ENCODE data around the gene FAM110C.
"Not testable (repeated sequence)": the region's sequence is repeated elsewhere in the genome, so short reads cannot be mapped to it uniquely, and the experiment has no call there.

FAM110C gene, protein sequence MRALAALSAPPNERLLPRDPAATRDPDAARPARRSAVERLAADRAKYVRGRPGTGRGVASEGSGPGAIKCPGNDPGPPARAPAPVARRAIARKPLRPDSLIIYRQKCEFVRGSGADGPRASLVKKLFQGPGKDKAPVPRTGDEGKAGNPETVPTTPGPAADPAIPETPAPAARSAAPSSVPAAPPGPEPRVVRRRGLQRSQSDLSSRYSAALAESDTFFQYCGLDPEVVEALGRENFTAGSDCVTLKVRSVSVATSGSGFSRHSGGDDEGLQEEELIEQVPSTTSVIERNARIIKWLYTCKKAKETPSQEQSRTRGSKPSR

DNA sequence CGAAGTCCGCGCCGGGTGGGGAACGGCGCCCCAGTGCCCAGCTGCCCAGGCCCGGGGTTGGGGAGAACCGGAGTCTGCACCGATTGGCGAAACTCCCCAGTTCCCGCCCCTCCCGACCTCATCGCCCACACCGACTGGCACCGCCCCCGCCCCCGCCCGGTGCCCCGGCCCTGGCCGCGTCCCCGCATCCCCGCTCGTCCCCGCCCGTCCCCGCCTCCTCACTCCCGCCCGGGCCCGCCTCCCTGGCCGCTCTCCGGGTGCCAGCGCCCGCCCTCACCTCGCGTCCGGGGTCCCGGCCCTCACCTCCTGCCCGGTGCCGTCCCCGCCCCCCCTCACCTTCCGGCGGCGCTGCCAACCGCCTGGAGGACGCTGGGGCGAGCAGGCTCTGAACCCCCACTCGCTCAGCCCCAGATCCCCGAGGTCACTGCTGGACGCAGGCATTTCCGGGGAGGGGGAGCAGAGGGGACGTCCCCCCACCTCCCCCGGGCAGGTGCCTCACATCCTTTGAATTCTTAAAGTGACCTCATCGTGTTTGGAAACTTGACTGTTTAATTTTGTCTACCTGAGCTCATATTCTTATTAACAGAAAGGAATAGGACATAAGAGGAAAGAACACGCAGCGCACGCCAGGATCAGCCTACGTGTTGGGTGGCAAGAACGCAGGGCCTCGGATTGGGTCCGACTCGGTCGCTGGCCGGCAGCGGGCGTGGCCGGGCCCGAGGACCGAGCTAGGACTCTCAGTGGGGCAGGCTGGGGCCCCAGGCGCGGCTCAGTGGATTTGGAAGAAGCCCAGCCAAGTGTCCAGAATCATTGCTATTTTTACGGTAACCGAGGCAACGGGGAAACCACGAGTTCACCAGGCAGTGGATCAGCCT is at the start of gene FAM110C:
Gene FAM110C, minus strand, starts transcription at position 35 of the 875 bp plus-strand sequence. CDS start 120 bp downstream, outside the sequence.
- peak in 1 of 4 experiments; percentile 28 for DNase-seq

DNA sequence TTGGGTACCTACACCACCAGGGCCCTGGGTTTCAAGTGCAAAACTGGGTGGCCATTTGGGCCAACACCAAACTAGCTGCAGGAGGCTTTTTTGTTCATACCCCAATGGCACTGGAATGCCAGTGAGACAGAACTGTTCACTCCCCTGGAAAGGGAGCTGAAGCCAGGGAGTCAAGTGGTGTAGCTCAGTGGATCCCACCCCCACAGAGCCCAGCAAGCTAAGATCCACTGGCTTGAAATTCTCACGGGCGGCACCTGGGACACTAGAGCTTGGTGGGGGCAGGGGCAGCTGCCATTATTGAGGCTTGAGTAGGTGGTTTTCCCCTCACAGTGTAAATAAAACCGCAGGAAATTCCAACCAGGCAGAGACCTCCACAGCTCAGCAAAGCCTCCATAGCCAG is 46.0 kb upstream of the FAM110C start:
- DNase-seq: no peak

DNA sequence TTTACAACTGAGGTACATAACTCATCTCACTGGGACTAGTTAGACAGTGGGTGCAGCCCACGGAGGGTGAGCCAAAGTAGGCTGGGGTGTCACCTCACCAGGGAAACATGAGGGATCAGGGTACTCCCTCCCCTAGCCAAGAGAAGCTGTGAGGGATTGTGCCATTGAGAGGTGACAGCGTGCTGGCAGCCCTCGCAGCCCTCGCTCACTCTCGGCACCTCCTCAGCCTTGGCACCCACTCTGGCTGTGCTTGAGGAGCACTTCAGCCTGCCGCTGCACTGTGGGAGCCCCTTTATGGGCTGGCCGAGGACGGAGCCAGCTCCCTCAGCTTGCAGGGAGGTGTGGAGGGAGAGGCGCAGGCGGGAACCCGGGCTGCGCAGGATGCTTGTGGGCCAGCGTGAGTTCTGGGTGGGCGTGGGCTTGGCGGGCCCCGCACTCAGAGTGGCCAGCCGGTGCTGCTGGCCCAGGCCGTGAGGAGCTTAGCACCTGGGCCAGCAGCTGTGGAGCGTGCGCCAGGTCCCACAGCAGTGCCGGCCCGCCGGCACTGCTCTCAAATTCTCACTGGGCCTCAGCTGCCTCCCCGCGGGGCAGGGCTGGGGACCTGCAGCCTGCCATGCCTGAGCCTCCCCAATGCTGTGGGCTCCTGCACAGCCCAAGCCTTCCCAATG is 44.5 kb upstream of the FAM110C start:
- no peak for DNase-seq

GRCh38 chr2:85761-86160 is 39.5 kb upstream of the FAM110C start:
- no peak for DNase-seq

- no peak for DNase-seq
These were observed 37.8 kb upstream of the FAM110C start for GRCh38 chr2:84121-84520.

- DNase-seq: no peak
These were observed 34.8 kb upstream of the FAM110C start for GRCh38 chr2:80971-81736.

- no peak for DNase-seq
These were observed 34.1 kb upstream of the FAM110C start for GRCh38 chr2:80378-80777.

DNA sequence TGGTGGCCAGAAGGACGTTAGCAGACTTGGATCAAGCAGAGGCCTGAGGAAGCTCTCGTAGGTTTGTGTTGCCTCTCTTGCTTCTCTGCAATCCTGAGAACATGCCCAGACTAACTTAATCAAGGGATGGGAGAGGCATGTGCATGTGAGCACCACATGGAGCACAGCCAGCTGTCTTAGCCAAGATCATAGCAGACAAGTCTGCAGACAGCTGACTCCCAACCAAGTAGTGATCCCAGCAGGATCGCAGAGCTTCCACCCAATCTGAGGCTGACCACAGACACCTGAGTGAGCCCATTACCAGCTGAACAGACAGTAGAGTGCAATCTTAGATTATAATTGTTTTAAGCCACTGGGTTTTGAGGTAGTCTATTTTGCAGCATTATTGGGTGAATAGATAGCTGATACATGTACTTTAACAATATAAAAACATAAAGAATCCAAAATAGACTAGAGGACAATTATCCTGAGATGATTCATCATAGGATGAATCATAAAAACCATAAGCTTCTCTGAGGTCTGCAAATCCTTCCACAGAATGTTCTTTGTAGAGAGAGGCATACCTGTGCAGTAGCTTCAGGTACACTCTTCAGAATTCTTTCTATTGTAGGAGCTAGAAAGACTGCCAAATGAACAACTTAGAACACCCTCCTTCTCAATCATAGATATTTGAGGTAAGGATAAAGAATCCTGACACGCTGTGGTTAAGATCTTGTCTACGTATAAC is 25.2 kb upstream of the FAM110C start:
- DNase-seq: no peak

DNA sequence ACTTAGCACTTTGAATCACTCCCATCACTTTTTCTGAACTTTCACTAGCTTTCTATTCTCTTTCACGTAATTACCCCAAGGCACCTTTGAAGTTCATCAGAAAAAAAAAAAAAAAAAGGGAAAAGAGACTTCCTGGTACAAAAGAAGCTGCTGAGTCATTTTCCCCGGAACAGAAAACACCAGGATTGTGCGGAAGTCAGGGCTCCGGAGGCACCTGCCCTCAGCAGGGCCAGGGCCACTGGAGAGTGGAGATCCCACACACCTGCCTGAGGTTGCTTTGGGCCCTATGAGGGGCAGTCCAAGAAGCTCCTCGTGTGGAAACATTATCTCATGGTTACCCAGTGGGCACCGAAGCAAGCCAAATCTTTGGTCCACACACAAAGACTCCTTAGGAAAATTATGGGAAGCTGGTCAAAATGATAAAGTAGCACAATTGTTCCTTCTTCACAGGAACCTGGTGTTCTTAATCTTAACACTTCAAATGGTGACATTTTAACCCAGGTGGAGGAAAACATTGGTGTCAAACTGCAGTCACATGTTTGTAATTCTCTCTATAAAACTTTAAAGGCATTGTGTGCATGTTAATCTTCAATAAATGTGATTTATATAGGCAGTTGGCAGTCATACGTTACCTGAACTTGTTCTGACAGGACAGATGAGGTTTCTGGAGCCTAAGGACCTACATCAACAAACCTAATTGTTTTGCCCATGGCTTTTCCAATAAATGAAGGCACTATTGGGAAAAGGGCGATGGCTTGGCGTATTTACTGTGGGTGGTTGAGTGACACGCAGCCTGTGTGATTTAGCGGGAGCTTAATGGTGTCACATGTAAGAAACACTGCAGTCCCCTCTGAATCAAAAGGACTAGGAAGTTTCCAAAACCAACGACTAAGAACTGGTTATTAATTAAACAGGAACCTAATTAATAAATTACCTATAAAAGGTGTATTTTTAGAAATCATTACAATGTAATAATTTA is 23.4 kb upstream of the FAM110C start:
- no peak for DNase-seq

GRCh38 chr2:68637-69036 is 22.3 kb upstream of the FAM110C start:
- DNase-seq: not testable (repeated sequence)

DNA sequence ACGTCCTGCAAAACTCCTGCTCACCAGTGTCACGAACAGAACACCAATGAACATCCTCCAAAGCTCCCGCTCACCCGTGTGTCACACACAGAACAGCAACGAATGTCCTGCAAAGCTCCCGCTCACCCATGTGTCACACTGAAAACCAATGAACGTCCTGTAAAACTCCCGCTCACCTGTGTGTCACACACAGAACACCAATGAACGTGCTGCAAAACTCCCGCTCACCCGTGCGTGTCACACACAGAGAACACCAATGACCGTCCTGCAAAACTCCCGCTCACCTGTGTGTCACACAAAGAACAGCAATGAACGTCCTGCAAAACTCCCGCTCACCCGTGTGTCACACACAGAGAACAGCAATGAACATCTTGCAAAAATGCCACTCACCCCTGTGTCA is 20.5 kb upstream of the FAM110C start:
- DNase-seq: no peak

DNA sequence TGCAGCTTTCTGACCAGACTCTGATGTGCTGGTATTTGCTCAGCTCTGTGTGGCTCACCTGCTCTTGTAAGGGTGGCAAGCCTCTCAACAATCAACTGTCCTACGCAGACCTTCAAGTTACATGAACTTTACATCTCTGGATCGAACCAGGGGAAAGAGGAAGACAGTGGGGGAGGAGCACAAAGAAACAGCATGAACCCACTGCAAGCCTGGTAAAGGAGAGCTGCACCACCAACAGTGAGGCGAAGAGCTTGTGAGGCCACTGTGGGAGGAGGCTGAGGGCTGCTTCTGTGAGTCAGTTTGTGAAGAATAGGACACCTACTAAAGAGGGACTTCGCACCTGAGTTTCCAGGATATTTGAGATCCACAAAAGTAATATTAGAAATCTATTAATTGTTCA is 18.8 kb upstream of the FAM110C start:
- DNase-seq: no peak

DNA sequence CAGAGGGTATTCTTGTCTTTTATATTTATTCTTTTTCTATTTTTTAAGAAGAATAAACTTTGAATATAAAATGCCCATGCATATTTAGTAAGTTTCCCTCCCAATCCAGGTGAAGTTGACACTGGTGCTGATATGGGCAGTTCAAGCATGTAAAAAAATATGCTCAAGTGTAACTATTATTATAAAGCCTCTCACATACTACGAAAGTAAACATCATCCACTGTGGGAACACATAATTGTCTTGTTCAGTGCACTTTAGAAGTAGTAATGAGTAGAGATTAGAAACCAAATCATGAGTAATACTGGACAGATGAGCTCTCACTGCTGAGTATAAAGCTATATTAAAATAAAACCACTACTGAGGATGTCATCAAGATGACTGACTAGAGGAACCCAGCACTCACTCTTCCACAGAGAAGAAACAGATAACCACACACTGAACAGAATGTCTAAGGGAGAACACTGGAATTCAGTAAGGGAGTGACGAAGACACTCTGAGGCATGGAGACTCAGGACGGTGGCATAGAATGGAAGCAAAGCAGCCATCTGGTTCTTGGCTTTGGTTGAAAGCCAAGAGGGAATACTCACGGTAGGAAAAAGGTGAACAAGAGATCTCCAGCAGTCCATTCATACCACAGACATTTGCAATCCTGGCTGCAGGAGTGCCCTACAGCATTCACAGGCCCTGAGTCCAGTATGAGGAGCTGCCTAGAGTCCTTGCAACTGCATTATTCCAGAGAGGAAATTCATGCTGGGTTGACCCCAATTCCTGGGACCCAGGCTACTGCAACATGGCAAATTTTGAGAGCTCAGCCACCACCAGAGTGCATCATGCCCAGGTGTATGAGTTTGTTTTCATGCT is 9.5 kb upstream of the FAM110C start:
- no peak for DNase-seq

GRCh38 chr2:51613-52012 is 5.3 kb upstream of the FAM110C start:
- DNase-seq: no peak

GRCh38 chr2:47737-48136 is 1.4 kb upstream of the FAM110C start:
- DNase-seq: no peak

DNA sequence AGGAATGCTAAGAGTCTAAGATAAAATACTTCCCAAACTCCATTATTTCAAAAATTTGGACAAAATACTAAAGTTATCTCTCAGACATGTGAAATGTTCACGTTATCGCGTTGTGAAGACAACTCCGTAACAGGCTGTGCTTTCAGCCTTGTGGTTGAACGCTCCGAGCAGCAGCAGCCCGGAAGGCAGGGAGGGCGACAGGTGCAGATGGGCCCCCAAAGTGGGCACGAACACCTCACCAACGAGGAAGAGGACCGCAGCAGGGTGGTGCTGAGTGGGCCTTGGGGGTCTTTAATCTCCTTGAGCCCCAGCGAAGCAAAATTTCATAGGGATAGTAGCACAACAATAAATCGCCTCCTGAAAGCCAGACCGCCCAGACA is 1.0 kb upstream of the FAM110C start:
- no peak for DNase-seq

DNA sequence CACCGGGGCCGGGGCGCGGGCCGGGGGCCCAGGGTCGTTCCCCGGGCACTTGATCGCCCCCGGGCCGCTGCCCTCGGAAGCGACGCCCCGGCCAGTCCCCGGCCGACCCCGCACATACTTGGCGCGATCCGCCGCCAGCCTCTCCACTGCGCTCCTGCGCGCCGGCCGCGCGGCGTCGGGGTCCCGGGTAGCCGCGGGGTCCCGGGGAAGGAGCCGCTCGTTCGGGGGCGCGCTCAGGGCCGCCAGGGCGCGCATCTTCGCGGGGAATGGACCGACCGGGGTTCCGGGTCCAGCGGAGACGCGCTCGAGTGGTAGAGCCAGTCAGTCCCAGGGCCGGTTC is 204 bp downstream of the FAM110C start:
- no peak for DNase-seq

DNA sequence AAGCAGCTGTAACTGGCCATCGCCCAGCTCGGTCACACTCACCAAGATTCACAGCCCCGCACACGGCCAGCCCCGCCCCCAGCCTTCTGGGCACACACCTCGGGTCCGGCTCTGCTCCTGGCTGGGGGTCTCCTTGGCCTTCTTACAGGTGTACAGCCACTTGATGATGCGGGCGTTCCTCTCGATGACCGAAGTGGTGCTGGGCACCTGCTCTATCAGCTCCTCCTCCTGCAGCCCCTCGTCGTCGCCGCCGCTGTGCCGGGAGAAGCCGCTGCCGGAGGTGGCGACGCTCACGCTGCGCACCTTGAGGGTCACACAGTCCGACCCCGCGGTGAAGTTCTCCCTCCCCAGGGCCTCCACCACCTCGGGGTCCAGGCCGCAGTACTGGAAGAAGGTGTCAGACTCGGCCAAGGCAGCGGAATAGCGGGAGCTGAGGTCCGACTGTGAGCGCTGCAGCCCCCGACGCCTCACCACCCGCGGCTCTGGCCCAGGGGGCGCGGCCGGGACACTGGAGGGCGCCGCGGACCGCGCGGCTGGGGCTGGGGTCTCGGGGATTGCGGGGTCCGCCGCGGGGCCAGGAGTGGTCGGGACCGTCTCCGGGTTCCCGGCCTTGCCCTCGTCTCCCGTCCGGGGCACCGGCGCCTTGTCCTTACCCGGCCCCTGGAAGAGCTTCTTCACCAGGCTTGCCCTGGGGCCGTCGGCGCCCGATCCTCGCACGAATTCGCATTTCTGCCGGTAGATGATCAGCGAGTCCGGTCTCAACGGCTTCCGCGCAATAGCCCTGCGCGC is 769 bp downstream of the FAM110C start:
- no peak for DNase-seq

- no peak for DNase-seq
These were observed 1.5 kb downstream of the FAM110C start for GRCh38 chr2:44748-45341.
